HuH-7.5 (cell line): ENCODE results near the gene CTSE.
"Not testable (repeated sequence)": the region's sequence is repeated elsewhere in the genome, so short reads cannot be mapped to it uniquely, and the experiment has no call there.

Experiments
- DNase-seq: peaks from one replicate; pipeline ENCODE4 v3.0.0; 2011; ENCODE audit warnings: low spot score

The CTSE gene

GRCh38 chr1:206023695-206024094 is at the start of gene CTSE:
CTSE (minus strand) TSS chr1:206023895; CDS start chr1:206023791, 104 bp downstream.
- DNase-seq, result no peak

GRCh38 chr1:206070627-206071304 is 47.1 kb upstream of the CTSE start:
- no peak for DNase-seq

GRCh38 chr1:206068314-206068713 is 44.6 kb upstream of the CTSE start:
- no peak for DNase-seq

- DNase-seq, result no peak
These were observed 44.0 kb upstream of the CTSE start for GRCh38 chr1:206067486-206068227.

GRCh38 chr1:206066479-206067171 is 42.9 kb upstream of the CTSE start:
- no peak for DNase-seq

- no peak for DNase-seq
These were observed 42.0 kb upstream of the CTSE start for GRCh38 chr1:206065547-206066145.

GRCh38 chr1:206064501-206064900 is 40.8 kb upstream of the CTSE start:
- not testable (repeated sequence) for DNase-seq

- DNase-seq, result not testable (repeated sequence)
These were observed 40.3 kb upstream of the CTSE start for GRCh38 chr1:206064001-206064400.

- DNase-seq, result no peak
These were observed 38.8 kb upstream of the CTSE start for GRCh38 chr1:206062464-206062863.

- no peak for DNase-seq
These were observed 37.1 kb upstream of the CTSE start for GRCh38 chr1:206060844-206061243.

GRCh38 chr1:206059355-206059915 is 35.7 kb upstream of the CTSE start:
- DNase-seq, result no peak

GRCh38 chr1:206058927-206059292 is 35.2 kb upstream of the CTSE start:
- DNase-seq, result no peak

- DNase-seq, result not testable (repeated sequence)
These were observed 34.7 kb upstream of the CTSE start for GRCh38 chr1:206058289-206058926.

GRCh38 chr1:206055639-206056323 is 32.1 kb upstream of the CTSE start:
- not testable (repeated sequence) for DNase-seq

GRCh38 chr1:206055069-206055625 is 31.5 kb upstream of the CTSE start:
- not testable (repeated sequence) for DNase-seq

GRCh38 chr1:206053616-206054015 is 29.9 kb upstream of the CTSE start:
- DNase-seq, result not testable (repeated sequence)

GRCh38 chr1:206052919-206053610 is 29.4 kb upstream of the CTSE start, which contains the start of gene RHEX:
RHEX (plus strand) TSS chr1:206053173; CDS start chr1:206097829, 44,656 bp downstream.
- DNase-seq, result not testable (repeated sequence)

GRCh38 chr1:206052231-206052865 is 28.7 kb upstream of the CTSE start:
- not testable (repeated sequence) for DNase-seq

- no peak for DNase-seq
These were observed 27.1 kb upstream of the CTSE start for GRCh38 chr1:206050655-206051235.
